Brain pericyte (primary cell): Measurements from ENCODE around the gene GCAT.
A peak's percentile ranks its signal among the peaks of the same experiment; 100 is the strongest.

Experiments used
- DNase-seq: peaks from one replicate; pipeline ENCODE4 v3.0.0-alpha.2; 2012; ENCODE audit warnings: low read depth, low spot score

The GCAT gene

DNA sequence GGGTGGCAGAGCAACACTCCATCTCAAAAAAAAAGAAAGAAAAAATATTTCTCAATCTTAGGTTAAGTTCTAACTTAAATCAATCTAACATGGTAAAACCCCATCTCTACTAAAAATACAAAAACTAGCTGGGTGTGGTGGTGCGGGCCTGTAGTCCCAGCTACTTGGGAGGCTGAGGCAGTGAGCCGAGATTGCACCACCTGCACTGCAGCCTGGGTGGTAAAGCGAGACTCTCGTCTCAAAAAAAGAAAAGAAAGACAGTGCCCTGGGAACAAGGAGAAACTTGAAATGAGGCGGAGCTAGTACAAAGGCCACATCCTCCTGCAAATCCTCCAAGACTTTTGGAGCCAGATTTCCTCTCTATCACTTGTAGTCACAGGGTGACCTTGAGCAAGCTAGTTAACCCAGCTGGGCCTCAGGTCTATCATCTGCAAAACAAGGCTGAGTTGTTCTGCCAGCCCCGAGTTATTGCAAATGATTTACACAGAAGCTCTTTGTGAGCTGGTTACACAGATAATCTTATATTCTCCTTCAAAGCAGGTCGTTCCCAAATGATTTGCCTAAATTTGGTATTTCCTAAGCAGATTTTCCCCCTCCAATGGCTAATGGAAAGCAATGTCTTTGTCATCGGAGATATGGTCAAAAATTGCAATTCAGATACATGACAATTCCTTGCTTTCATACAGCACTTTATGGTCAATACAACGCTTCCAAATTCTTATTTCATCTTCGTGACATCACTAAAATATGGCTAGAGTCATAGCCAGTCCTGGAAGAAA lies 34.5 kb downstream of the GCAT start:
- DNase-seq, result no peak

DNA sequence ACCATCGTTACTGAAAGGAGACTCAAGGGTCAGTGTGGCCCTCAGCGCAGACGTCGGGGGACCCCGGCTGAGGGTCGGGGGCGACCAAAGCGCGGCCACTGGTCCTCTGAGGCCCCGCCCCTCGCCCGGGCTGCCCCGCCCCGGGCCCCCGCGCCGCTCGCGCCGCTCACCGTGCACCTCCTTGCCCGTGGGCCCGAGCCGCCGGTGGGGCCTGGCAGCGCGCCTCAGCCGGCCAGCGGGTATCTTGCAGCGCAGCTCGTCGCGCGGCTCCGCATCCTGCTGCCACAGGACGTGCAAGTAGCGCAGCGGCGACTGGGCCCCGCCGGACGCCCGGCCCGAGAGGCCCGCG lies 36.0 kb downstream of the GCAT start:
- no peak for DNase-seq

DNA sequence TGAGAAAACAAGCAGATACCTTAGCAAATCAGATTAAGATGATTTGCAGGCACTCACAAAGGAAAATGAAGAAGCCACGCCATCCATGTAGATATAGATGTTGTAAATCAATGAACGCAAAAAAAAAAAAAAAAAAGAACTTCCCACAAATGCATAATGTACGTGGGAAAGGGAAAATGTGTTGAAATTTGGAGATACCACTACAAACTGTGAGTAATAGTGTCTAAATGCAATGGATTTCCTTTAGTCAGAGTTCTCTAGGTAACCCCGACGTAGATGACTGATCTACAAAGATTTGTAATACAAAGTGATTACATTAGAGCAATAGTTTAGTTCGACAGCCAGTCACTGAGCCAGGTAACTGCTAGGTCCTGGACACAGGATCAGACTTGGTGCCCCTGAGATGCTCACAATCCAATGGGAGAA lies 37.2 kb downstream of the GCAT start:
- DNase-seq, result no peak

DNA sequence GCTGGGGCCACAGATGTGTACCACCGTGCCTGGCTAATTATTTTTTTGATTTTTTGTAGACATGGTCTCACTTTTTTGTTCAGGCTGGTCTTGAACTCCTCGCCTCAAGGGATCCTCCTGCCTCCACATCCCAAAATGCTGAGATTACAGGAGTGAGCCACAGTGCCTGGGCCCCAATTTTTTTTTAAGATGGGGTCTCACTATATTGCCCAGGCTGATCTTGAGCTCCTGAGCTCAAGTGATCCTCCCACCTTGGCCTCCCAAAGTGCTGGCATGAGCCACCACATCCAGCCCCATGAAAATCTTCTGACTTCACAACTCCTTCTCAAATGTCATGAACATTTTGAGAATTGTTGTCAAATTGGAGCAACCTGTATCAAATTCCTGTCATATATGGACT lies 38.7 kb downstream of the GCAT start:
- no peak for DNase-seq

DNA sequence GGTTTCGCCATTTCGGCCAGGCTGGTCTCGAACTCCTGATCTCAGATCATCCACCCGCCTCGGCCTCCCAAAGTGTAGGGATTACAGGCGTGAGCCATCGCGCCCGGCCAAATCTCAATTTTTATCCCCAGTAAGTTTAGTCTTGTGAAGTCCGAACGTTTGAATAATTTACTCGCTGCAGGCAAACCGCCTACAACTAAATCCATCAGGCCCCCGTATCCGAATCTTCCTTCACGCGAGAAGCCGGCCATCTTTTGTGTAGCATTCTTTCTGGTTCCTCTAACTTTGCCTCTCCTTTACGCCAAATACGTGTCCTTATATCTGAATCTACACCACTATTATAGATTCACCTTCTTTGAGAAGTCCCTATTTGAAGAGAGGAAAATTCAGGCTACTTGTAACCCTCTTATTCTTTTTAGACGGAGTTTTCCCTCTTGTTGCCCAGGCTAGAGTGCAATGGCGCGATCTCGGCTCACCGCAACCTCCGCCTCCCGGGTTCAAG lies 40.9 kb downstream of the GCAT start:
- no peak for DNase-seq

DNA sequence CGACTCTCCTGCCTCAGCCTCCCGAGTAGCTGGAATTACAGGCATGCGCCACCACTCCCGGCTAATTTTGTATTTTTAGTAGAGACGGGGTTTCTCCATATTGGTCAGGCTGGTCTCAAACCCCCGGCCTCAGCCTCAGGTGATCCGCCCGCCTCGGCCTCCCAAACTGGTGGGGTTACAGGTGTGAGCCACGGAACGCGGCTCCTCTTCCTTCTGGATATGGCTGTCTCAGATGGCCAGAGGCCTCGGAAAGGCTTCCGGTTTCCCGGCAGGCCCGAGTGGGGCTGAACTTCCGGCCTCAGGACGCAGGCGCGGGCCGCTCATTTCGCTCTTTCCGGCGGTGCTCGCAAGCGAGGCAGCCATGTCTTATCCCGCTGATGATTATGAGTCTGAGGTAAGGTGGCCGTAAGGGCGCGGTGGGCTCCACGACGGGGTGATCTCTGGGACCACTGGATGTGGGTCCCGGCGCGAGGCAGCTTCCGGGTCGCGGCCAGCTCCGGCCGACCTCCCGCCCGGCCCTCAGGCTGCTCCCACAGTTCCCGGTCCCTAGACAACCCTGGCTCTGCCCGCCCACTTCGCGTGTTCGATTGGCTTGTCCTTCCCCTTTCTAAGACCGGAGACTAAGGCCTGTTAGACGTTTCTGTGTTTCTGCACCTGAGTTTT lies 41.5 kb downstream of the GCAT start, which contains the start of gene EIF3L:
Gene EIF3L (plus strand): TSS at position 331 of the 663 bp plus-strand sequence. CDS start 31 bp downstream, at position 362.
- peak; percentile 54 for DNase-seq

DNA sequence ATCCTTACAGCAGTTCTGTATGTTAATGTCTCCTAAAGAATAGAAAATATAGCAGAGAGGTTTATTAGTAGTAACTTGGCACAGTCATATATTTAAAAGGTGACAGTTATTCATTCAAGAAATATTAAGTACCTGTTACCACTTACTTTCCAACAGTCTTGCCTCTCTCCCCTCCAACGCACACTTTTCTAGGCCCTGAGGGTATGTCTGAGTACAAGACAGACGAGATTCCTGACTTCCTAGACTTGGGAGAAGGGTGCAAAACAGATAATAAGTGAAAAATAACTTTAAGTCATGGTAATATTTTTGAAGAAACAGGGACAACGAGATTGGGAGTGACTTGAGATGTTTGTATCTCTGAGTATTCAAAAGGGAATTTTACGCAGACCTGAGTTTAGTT lies 43.1 kb downstream of the GCAT start:
- no peak for DNase-seq

DNA sequence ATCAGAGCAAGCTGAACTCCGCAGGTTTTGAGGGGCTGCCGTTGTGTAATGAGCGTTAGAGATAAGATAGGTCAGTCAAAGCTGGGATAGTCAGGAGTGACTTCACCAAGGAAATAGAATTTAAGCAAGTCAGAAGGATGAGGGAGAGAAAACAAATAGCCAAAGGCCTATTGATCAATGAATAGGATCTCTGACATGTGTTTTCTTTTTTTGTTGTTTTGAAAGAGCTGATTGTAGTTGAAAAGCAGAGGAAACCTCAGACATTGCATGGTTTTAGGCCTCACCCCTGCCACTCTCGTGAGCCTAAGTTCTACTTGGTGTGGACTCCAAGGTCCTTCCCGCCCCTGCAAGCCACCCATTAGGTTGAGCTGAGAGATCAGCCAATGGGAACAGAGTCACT lies 44.7 kb downstream of the GCAT start:
- DNase-seq, result no peak

DNA sequence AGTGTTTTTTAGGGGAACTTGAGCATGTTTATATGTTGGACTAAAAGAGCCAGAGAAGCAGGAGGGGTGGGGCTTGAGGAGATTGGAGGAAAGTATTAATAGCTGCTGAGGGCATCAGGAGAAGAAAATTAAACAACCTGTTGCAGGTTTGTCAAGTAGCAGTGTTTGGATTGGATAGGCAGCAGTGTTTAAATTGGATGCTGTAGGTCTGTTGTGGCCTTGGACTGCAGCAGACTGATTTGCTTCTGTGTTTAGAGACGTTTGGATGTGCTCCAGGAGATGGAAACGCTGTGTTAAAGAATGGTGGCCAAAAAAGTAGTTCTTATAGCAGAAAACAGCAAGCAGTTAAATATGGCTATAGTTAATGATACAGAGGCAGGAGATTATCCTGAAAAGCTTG lies 47.2 kb downstream of the GCAT start:
- DNase-seq, result no peak

DNA sequence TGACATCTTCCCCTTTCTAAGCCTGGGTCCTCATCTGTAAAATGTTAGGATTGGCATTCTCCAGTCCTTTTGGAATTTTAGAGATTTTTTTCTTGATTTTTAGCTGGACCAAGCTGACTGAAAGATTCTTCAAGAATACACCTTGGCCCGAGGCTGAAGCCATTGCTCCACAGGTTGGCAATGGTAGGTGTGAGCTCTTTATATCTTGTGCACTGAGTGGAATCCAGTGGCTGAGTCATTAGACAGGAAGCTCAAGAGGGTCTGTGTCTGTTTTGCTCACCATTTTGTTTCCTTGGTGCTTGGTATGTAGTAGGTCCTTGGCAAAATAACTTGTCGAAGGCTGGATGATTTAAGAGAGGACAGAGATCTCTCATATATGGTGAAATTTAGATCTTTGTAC lies 47.7 kb downstream of the GCAT start:
- DNase-seq, result no peak

DNA sequence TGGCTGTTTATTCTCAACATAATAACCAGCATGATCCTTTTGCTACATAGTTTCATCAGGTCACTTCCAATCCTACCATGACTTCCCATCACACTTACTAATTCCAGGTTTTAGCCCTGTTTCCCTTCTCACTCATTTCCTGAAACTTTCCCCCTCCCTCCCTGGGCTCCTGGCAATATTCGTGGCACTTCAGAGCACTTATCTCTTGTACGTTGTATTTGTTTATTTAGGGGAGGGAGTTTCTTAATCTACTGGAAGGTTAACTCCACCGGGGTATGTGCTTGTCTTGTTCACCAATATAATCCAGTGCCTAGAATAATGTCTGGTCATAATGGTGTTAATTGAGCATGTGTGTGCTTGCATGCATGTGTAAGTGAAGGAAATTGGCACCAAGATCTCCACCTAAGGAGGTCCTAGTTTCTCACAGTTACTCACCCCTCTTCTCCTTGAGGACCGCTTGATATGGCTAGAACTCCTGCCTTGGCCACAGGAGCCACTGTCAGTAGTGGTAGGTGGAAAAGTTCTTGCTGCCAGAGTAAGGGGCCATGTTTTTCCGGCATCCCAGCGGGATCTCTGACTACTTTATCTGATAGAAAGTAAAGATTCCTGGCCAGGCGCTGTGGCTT lies 53.2 kb downstream of the GCAT start:
- DNase-seq, result no peak

DNA sequence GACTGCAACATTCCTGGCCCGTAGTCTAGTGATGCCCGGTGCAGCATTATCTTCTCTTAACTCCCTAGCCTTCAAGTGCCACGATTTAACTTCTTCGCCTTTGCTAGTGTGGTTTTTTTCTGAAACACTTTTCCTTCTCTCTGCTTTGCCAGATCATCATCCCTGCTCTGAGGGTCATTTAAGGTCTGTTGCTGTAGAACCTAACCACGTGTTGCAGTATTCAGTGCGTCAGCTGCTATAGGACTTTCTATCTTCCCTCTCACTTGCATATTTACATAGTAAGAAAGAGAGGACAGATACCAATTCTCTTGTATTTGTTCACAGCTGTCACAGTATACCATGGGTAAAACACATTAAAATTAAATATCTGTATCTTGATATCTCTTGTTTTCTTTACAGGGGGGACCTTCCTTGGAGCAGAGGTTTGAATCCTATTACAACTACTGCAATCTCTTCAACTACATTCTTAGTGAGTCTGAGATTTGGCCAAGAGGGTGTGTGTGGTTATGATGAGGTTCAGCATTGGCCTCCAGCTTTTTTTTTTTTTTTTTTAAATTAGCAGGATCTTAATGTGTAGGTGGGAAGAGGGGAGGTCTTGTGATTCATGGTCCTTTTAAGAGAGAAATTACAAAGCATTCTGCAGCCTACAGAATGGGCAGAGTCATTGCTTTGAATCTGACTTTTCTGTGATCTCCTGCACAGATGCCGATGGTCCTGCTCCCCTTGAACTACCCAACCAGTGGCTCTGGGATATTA lies 55.0 kb downstream of the GCAT start:
- no peak for DNase-seq

DNA sequence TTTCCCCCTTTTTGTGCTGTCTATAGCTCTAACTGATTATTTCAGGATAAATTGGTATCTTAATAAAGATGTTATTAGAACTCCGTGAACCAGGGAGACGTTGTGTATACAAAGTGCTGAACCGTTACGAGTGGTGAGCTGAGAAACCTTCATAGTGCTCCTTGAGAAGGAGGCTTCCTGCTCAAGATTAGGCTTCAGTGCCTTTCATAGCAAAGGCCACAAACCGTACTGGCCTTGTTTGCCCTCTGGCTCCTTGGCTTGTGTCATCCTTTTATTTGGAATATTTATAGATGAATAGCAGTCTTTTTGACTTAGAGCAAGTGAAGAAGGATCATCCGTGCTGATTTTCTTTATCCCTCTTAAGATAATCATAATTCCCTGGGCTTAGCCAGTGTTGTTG lies 57.8 kb downstream of the GCAT start:
- DNase-seq, result no peak
